Colonic mucosa (tissue), 4 donors: ENCODE data around the gene GRIN2C. TPM values are rescaled to one million over a fixed set of nuclear protein-coding genes. Genes with fewer than 3 reads are reported as not detected.

Experiments used
- DNase-seq: peaks from one replicate; pipeline ENCODE4 v3.0.0-alpha.2; 2020
- H3K27ac ChIP-seq: fragments of 200-600 bp; one replicate; pipeline ENCODE4 v1.8.0; 2021
- H3K27me3 ChIP-seq: fragments of 200-600 bp; one replicate; pipeline ENCODE4 v1.8.0; 2021
- H3K36me3 ChIP-seq: fragments of 200-600 bp; one replicate; pipeline ENCODE4 v1.8.0; 2021
- H3K4me1 ChIP-seq: fragments of 200-600 bp; one replicate; pipeline ENCODE4 v1.8.0; 2021; ENCODE audit warnings: mild to moderate bottlenecking
- H3K4me3 ChIP-seq: fragments of 200-600 bp; one replicate; pipeline ENCODE4 v1.8.0; 2021
- H3K9ac ChIP-seq, 2 donors: one replicate each; pipeline ENCODE4 v1.7.0; 2013; ENCODE audit warnings: control low read depth in 2 of 2, low read depth in 2 of 2, low read length in 2 of 2
- H3K9me3 ChIP-seq: fragments of 200-600 bp; one replicate; pipeline ENCODE4 v1.8.0; 2021
- CTCF ChIP-seq: fragments of 200-600 bp; IDR thresholded peaks from one replicate; pipeline ENCODE4 v1.8.0; 2022; ENCODE audit warnings: antibody characterized with exemption, mild to moderate bottlenecking
- intact Hi-C: fragments of 100-400 bp; cut with DNase I; formaldehyde crosslinking; loops from one replicate; pipeline ENCODE4 v1.14.1; 2022
- total RNA-seq, 2 donors: library from RNA; stranded (reverse); fragmentation: NEBNext Ultra II Directional in 1 of 2; extraction: Animal tissue kit (Norgen Biotek cat#: 25700) in 1 of 2; gene quantifications; one replicate each; pipeline ENCODE4 v1.2.1, GENCODE V29; 2021
- donor health status: healthy.
- donor health status: DM: no; HTN: no; CAD: no.
- donor health status: DM: no; HTN: no; CAD: no.

Gene GRIN2C
- total RNA-seq, 2 donors from 2014 or later, result 0.16 to 0.30 TPM

DNA sequence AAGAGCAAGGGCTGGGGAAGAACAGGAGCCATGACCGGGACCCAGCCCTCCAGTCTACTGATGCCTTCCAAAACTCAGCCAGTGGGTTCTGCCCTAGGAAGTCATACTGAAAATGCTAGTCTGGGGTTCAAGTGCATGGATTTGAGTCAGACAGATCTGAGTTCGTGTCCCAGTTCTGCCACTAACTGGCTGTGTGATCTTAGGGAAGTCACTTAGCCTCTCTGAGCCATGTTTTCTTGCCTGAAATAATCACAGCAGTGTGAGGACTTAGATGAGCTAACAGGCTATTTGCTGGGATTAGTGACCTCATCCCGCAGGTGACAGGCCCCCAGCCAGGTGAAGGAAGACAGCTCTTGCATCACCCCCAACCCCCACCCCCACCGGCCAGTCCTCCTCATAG lies 4.4 kb downstream of the GRIN2C start:
- no peak for DNase-seq
- intact Hi-C loops, result no loop called here
- H3K4me1 ChIP-seq, result no peaks in the 10 kb centered on the region
- no peak for TF ChIP-seq CTCF
- H3K9ac ChIP-seq, result no peak overlapping the region
- no peaks in the 10 kb centered on the region for H3K36me3 ChIP-seq
- H3K27ac ChIP-seq, result no peak overlapping the region
- H3K27me3 ChIP-seq, result peaks cover 56% of the 10 kb centered on the region
- H3K4me3 ChIP-seq, result no peak overlapping the region
- H3K9me3 ChIP-seq, result no peaks in the 10 kb centered on the region

DNA sequence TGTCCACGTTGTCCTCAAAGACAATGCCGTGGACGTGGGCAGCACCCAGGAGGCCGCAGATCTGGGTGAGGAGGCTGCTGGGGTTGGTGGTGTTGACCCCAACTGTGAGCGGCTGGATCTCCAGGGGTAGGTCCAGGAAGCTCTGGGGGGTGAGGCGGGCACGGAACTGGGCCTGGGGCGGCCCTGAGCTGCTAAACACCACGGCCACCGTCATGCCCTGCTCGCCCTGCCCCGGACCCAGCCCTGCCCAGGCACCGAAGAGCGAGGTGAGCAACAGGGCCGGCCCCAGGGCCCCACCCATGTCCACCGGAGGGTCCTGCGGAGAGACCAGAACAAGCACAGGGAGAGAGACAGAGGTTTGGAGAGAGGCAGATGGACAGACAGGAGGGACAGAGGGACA lies 4.9 kb downstream of the GRIN2C start:
- no peak overlapping the region for H3K27ac ChIP-seq
- no peak overlapping the region for H3K9ac ChIP-seq
- no peaks in the 10 kb centered on the region for H3K36me3 ChIP-seq
- H3K27me3 ChIP-seq, result peaks cover 51% of the 10 kb centered on the region
- no peak for TF ChIP-seq CTCF
- no peaks in the 10 kb centered on the region for H3K9me3 ChIP-seq
- no peaks in the 10 kb centered on the region for H3K4me1 ChIP-seq
- DNase-seq, result no peak
- no peak overlapping the region for H3K4me3 ChIP-seq
- intact Hi-C loops, result no loop called here

DNA sequence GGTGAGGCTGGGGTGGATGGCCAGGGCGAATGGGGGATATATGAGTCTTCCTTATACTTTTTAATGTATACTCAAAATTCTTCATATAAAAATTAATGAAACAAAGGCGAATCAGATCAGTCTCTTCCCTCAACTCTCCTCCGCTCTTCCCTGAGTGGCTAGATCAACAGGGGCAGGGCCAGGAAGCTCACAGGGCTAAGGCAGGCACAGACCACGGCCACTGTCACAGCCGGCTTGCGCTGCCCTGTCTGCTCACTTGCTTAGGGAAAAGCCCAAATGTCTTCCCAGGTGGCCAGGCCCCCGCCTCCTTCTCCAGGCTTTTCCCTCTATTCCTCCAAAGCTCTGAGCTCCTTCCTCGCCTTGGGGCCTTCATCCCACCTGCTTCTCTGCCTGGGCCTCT lies 6.0 kb downstream of the GRIN2C start:
- Histone ChIP-seq H3K9me3 (no peaks in the 10 kb centered on the region), H3K9ac (no peak overlapping the region), H3K36me3 (no peaks in the 10 kb centered on the region), H3K4me3 (no peak overlapping the region), H3K27ac (no peak overlapping the region), H3K27me3 (peaks cover 41% of the 10 kb centered on the region), H3K4me1 (no peaks in the 10 kb centered on the region)
- no peak for DNase-seq
- intact Hi-C loops, result no loop called here
- TF ChIP-seq CTCF, result no peak

GRCh38 chr17:74853048-74853397 lies 6.7 kb downstream of the GRIN2C start:
- H3K4me1 ChIP-seq, result no peaks in the 10 kb centered on the region
- intact Hi-C loops, result no loop called here
- H3K9ac ChIP-seq, result no peak overlapping the region
- H3K36me3 ChIP-seq, result no peaks in the 10 kb centered on the region
- DNase-seq, result no peak
- no peak overlapping the region for H3K27ac ChIP-seq
- TF ChIP-seq CTCF, result no peak
- H3K27me3 ChIP-seq, result peaks cover 39% of the 10 kb centered on the region
- no peaks in the 10 kb centered on the region for H3K9me3 ChIP-seq
- H3K4me3 ChIP-seq, result no peak overlapping the region

DNA sequence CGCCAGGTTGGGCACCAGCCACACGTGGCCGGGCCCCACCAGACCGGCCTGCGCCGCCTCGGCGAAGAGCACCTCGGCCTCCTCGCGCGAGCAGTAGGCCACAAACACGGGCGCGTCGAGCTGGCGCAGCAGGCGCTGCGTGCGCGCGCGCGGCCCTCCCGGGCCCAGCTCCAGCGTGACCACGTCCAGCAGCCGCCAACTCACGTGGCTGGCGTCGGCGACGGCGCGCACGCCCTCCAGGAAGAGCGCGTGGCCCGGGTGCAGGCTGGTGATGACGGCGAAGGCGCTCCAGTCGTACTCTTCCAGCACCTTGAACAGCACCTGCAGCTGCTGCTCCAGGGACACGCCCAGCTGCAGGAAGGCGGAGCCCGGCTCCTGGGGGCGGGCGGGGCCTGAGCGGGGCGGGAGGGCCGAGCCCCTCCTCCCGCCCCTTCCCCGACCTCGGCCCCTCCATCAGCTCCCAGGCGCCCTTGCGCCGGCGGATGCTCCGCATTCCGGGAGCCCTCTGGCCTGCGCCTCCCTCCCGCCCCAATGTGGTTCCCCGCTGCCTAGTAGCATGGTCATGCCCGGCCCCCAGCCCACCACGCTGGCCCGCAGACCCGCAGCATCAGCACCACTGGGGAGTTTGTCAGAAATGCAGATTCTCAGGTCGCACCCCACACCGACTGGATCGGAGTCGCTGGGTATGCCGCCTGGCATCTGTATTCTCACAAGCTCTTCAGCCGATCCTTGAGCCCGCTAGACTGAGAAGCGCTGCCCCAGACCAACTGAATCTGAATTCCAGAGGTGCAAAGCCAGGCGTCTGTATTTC lies 7.2 kb downstream of the GRIN2C start:
- no peak for DNase-seq
- no peak for TF ChIP-seq CTCF
- Histone ChIP-seq H3K27me3 (peaks cover 34% of the 10 kb centered on the region), H3K9me3 (no peaks in the 10 kb centered on the region), H3K9ac (no peak overlapping the region), H3K4me1 (no peaks in the 10 kb centered on the region), H3K27ac (no peak overlapping the region), H3K36me3 (no peaks in the 10 kb centered on the region), H3K4me3 (no peak overlapping the region)
- intact Hi-C loops, result no loop called here
